ENCODE results near the gene RANBP10. TPM values are rescaled to one million over a fixed set of nuclear protein-coding genes. Genes with fewer than 3 reads are reported as not detected.

Gene RANBP10
- total RNA-seq, 2 donors from 2014 or later = 11.1 to 22.8 TPM

DNA sequence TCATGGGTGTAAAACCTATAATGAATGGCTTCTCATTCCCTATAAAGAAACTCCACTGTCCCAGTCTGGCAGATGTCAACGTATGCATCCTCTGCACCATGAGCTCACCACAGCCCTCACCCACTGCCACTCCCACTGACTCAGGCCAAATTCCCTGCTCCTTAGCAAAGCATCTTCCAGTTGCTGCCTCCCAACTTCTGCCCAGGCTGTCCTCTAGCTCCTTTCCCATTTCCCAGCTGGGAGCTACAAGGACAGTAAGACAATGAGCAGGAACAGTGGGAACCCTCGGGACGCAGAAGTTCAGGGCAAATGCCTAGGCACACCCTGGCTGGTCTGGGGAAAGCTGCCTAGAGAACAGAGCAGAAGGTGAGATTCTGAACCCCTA lies 26.7 kb upstream of the RANBP10 start:
- 0% methylated on average over 3 of the region's 3 CpGs for WGBS

DNA sequence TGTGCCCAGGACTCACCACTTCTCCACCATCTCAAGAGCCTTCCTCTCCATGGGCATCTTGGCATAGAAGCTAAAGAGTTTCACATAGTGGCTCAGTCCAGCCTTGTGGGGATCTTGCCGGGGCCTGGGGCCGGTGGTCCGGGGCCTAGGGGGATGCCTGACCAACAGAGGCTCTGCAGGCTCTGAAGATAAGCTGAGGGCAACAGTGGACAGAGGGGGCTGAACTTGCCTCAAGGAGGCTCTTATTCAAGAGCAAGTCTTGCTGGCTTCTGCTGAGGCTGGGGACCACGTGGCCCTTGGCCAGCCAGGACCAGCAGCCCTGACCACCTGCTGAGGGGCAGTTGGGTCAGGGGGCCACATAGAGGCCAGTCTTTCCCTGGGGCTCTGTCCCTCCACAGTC lies 22.3 kb upstream of the RANBP10 start:
- intact Hi-C loops (cut with DNase I) = no loop called here
- Histone ChIP-seq H3K9me3 (no peaks in the 10 kb centered on the region), H3K4me3 (no peak overlapping the region), H3K27ac (no peak overlapping the region), H3K27me3 (replicated peaks; ENCODE audit: insufficient read depth) (no peaks in the 10 kb centered on the region), H3K4me1 (replicated peaks) (peaks cover 4% of the 10 kb centered on the region), H3K36me3 (peaks cover 7 to 28% of the 10 kb centered on the region in 2 donors)
- TF ChIP-seq POLR2AphosphoS5 (IDR thresholded peaks at IDR 0.05) = no peak
- no peak for TF ChIP-seq POLR2A (IDR thresholded peaks at IDR 0.05)
- TF ChIP-seq, protein P1, sequence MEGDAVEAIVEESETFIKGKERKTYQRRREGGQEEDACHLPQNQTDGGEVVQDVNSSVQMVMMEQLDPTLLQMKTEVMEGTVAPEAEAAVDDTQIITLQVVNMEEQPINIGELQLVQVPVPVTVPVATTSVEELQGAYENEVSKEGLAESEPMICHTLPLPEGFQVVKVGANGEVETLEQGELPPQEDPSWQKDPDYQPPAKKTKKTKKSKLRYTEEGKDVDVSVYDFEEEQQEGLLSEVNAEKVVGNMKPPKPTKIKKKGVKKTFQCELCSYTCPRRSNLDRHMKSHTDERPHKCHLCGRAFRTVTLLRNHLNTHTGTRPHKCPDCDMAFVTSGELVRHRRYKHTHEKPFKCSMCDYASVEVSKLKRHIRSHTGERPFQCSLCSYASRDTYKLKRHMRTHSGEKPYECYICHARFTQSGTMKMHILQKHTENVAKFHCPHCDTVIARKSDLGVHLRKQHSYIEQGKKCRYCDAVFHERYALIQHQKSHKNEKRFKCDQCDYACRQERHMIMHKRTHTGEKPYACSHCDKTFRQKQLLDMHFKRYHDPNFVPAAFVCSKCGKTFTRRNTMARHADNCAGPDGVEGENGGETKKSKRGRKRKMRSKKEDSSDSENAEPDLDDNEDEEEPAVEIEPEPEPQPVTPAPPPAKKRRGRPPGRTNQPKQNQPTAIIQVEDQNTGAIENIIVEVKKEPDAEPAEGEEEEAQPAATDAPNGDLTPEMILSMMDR (IDR thresholded peaks at IDR 0.05) = no peak
- 97% methylated on average over 4 of the region's 4 CpGs for WGBS
- no peak for DNase-seq (ENCODE audit: low spot score)

More for the DNA sequence above, 26.7 kb upstream of the RANBP10 start:
- Histone ChIP-seq H3K27me3 (replicated peaks; ENCODE audit: insufficient read depth) (no peaks in the 10 kb centered on the region), H3K36me3 (peaks cover 7 to 28% of the 10 kb centered on the region in 2 donors), H3K4me1 (replicated peaks) (peaks cover 4% of the 10 kb centered on the region), H3K4me3 (peak overlapping the region; percentile 70 to 77), H3K9me3 (no peaks in the 10 kb centered on the region), H3K27ac (peak overlapping the region; percentile 41 to 60)
- intact Hi-C loops (cut with DNase I) = no loop called here
- no peak for DNase-seq (ENCODE audit: low spot score)
- TF ChIP-seq POLR2A (IDR thresholded peaks at IDR 0.05) = no peak

DNA sequence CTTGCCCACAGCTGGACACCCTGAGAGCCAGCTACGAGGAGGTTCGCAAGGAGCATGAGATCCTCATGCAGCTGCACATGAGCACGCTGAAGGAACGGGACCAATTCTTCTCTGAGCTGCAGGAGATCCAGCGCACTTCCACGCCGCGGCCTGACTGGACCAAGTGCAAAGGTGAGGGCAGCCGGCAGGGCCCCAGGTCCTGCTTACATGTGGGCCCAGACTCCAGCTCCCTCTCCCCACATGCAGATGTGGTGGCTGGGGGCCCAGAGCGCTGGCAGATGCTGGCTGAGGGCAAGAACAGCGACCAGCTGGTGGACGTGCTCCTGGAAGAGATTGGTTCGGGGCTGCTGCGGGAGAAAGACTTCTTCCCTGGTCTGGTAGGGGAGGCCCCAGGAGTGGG lies 19.5 kb upstream of the RANBP10 start:
- TF ChIP-seq, protein P1 (IDR thresholded peaks at IDR 0.05) = no peak
- TF ChIP-seq POLR2AphosphoS5 (IDR thresholded peaks at IDR 0.05) = no peak
- TF ChIP-seq POLR2A (IDR thresholded peaks at IDR 0.05) = no peak
- Histone ChIP-seq H3K27ac (no peak overlapping the region), H3K4me3 (no peak overlapping the region), H3K4me1 (replicated peaks) (no peaks in the 10 kb centered on the region), H3K27me3 (replicated peaks; ENCODE audit: insufficient read depth) (no peaks in the 10 kb centered on the region), H3K36me3 (peaks cover 0 to 19% of the 10 kb centered on the region in 2 donors), H3K9me3 (no peaks in the 10 kb centered on the region)
- intact Hi-C loops (cut with DNase I) = no loop called here
- WGBS = 92% methylated on average over 14 of the region's 14 CpGs
- no peak for DNase-seq (ENCODE audit: low spot score)

DNA sequence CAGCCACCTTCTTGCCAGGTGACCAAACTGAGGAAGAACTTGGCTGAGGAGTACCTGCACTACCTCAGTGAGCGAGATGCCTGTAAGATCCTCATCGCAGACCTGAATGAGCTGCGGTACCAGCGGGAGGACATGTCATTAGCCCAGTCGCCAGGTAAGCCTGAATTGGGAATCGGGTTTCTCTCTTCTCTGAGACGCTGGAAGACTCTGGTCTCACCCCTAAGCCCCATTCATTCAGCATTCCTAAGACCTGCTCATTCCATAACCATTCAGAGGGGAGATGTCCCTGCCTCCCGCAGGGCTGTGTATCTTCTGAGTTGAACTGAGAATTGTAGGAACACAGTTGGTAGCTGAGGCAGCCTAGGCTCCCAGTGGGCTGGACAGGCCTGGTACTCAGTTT lies 18.8 kb upstream of the RANBP10 start:
- Histone ChIP-seq H3K4me1 (replicated peaks) (no peaks in the 10 kb centered on the region), H3K9me3 (no peaks in the 10 kb centered on the region), H3K27me3 (replicated peaks; ENCODE audit: insufficient read depth) (no peaks in the 10 kb centered on the region), H3K4me3 (no peak overlapping the region), H3K36me3 (peaks cover 0 to 14% of the 10 kb centered on the region in 2 donors), H3K27ac (no peak overlapping the region)
- intact Hi-C loops (cut with DNase I) = no loop called here
- 82% methylated on average over 8 of the region's 8 CpGs for WGBS
- TF ChIP-seq, protein P1 (IDR thresholded peaks at IDR 0.05) = no peak
- TF ChIP-seq POLR2AphosphoS5 (IDR thresholded peaks at IDR 0.05) = no peak
- DNase-seq (ENCODE audit: low spot score) = no peak

DNA sequence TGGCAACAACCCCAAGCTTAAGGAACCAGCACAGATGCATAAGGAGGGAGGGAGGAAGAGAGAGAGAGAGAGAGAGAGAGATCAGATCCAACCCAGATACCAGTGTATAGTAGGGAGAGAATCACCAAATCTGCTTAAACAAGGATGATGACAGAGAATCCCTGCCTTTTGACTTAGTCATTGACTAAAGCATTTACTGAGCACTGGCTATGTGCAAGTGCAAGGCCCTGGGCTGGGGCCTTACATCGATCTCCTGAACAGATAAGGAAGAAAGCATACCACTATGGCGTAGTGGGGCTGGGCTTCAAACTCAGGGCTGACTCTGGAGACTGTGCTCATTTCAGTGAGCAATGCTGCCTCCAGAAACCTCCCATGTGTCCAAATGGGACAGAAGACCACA lies 16.2 kb upstream of the RANBP10 start:
- H3K4me1 ChIP-seq (replicated peaks) = no peaks in the 10 kb centered on the region
- H3K27me3 ChIP-seq (replicated peaks; ENCODE audit: insufficient read depth) = no peaks in the 10 kb centered on the region
- H3K36me3 ChIP-seq = no peaks in the 10 kb centered on the region
- TF ChIP-seq POLR2A (IDR thresholded peaks at IDR 0.05) (no peak), POLR2AphosphoS5 (IDR thresholded peaks at IDR 0.05) (no peak)
- TF ChIP-seq, protein P1 (IDR thresholded peaks at IDR 0.05) = no peak
- intact Hi-C loops (cut with DNase I) = no loop called here
- no peak overlapping the region for H3K4me3 ChIP-seq
- no peak for DNase-seq (ENCODE audit: low spot score)
- no peak overlapping the region for H3K27ac ChIP-seq
- H3K9me3 ChIP-seq = no peaks in the 10 kb centered on the region
- WGBS = 100% methylated on average over 2 of the region's 2 CpGs
